Cardiac fibroblast (primary cell): Measurements from ENCODE around the gene OAF.

ENCODE experiments used
- DNase-seq, 2 donors: peaks; one replicate each; pipeline versions ENCODE4 v3.0.0 to v3.0.0-alpha.2; 2010; ENCODE audit warnings: low read depth in 2 of 2
- H3K4me3 ChIP-seq, 2 donors: replicated peaks in 1 of 2; 1 replicate in 1 of 2; 2 replicates in 1 of 2; pipeline ENCODE4 v1.5.1; 2011; ENCODE audit warnings: low read depth in 2 of 2, low read length in 2 of 2, mild to moderate bottlenecking in 2 of 2, moderate library complexity in 1 of 2
- TF ChIP-seq, protein P1 (sequence below): IDR thresholded peaks from one replicate; pipeline ENCODE4 v1.5.1; 2011; ENCODE audit warnings: low read depth, mild to moderate bottlenecking, low read length, inconsistent platforms

Gene OAF

DNA sequence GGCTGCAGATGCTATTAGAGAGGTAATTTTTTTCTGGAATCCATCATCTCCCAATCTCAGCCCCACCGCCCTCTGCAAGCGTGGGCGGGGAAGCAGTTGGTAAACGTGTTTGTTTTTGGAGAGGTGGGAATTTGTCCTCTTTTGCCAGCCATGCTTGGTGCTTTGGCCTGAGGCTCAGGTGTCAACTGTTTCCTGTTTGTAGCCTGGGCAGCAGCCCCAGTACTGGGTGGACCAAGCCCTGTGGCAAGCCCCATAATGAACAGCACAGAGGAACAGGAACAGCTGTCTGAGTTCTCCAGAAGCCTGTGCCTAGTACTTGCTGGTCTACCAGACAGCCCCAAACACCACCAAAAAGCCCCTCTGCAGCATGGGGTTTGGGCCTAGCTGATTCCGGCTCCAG is 68.7 kb downstream of the OAF start:
- DNase-seq: no peak
- H3K4me3 ChIP-seq: no peak overlapping the region
- TF ChIP-seq, protein P1, sequence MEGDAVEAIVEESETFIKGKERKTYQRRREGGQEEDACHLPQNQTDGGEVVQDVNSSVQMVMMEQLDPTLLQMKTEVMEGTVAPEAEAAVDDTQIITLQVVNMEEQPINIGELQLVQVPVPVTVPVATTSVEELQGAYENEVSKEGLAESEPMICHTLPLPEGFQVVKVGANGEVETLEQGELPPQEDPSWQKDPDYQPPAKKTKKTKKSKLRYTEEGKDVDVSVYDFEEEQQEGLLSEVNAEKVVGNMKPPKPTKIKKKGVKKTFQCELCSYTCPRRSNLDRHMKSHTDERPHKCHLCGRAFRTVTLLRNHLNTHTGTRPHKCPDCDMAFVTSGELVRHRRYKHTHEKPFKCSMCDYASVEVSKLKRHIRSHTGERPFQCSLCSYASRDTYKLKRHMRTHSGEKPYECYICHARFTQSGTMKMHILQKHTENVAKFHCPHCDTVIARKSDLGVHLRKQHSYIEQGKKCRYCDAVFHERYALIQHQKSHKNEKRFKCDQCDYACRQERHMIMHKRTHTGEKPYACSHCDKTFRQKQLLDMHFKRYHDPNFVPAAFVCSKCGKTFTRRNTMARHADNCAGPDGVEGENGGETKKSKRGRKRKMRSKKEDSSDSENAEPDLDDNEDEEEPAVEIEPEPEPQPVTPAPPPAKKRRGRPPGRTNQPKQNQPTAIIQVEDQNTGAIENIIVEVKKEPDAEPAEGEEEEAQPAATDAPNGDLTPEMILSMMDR: no peak
